ENCODE measurements around the gene EID2. TPM values are rescaled to one million over a fixed set of nuclear protein-coding genes. Genes with fewer than 3 reads are reported as not detected.

EID2 gene
- polyA plus RNA-seq, 1 of the 3 experiments (the other 2 are of a cell fraction), result 14.1 TPM

GRCh38 chr19:39492225-39492624 lies 47.7 kb downstream of the EID2 start (continued):
- TF ChIP-seq NFIC (IDR thresholded peaks at IDR 0.05; ENCODE audit: borderline replicate concordance) (no peak), MXI1 (IDR thresholded peaks at IDR 0.05; ENCODE audit: low read depth, low read length) (no peak), SMC3 (IDR thresholded peaks at IDR 0.05; ENCODE audit: low read depth, low read length) (no peak), EZH2phosphoT487 (IDR thresholded peaks at IDR 0.05; ENCODE audit: borderline replicate concordance, low read depth) (no peak), MEF2A (IDR thresholded peaks at IDR 0.05; ENCODE audit: borderline replicate concordance, low read depth) (no peak), EP300 (IDR thresholded peaks at IDR 0.05; ENCODE audit: borderline replicate concordance in 1 of 2, low read depth in 1 of 2, low read length in 1 of 2) (no peak), FOXM1 (IDR thresholded peaks at IDR 0.05; ENCODE audit: low read depth) (no peak), CHD2 (IDR thresholded peaks at IDR 0.05; ENCODE audit: low read length, partially characterized antibody) (no peak)

GRCh38 chr19:39489756-39490155 lies 50.2 kb downstream of the EID2 start:
- Histone ChIP-seq H2AFZ (ENCODE audit: low read depth) (no peak overlapping the region), H3K79me2 (ENCODE audit: insufficient read depth) (peaks cover 5% of the 10 kb centered on the region; the same call in 1 of the 2 replicates), H3K9me3 (no peaks in the 10 kb centered on the region), H3K9ac (no peak overlapping the region), H3K27me3 (ENCODE audit: insufficient read depth) (no peaks in the 10 kb centered on the region), H3K4me1 (ENCODE audit: control insufficient read depth in 1 of 2, insufficient read depth in 2 of 2, low read depth in 1 of 2, low read length in 1 of 2) (no peaks in the 10 kb centered on the region), H3K4me2 (no peak overlapping the region), H4K20me1 (ENCODE audit: insufficient read depth) (no peaks in the 10 kb centered on the region), H3F3A (replicated peaks; ENCODE audit: insufficient read depth) (peaks cover 3% of the 10 kb centered on the region), H3K27ac (ENCODE audit: low read depth in 2 of 2, low read length in 1 of 2) (no peak overlapping the region), H3K4me3 (ENCODE audit: low read depth in 2 of 2, low read length in 1 of 2) (no peak overlapping the region), H3K9me2 (no peaks in the 10 kb centered on the region), H3K36me3 (replicated peaks in 1 of 2; ENCODE audit: control insufficient read depth in 1 of 2, insufficient read depth in 2 of 2, low read length in 1 of 2) (peaks cover 4 to 38% of the 10 kb centered on the region in 2 experiments)
- no peak for TF ChIP-seq EZH2phosphoT487 (IDR thresholded peaks at IDR 0.05; ENCODE audit: borderline replicate concordance, low read depth)
- TF ChIP-seq TEAD4 (IDR thresholded peaks at IDR 0.05; ENCODE audit: borderline replicate concordance, insufficient read depth), result no peak
- TF ChIP-seq JUND (IDR thresholded peaks at IDR 0.05), result no peak
- TF ChIP-seq CHD2 (IDR thresholded peaks at IDR 0.05; ENCODE audit: low read length, partially characterized antibody), result no peak
- no peak for TF ChIP-seq USF1 (IDR thresholded peaks at IDR 0.05; ENCODE audit: borderline replicate concordance, low read depth)
- TF ChIP-seq FOXJ3 (CRISPR knock-in tag; IDR thresholded peaks at IDR 0.05), result no peak
- no peak for TF ChIP-seq YY1 (IDR thresholded peaks at IDR 0.05; ENCODE audit: low read depth)
- TF ChIP-seq MAX (IDR thresholded peaks at IDR 0.05; ENCODE audit: low read depth), result no peak
- no peak for TF ChIP-seq RAD21 (IDR thresholded peaks at IDR 0.05; ENCODE audit: low read length)
- ChIA-PET CTCF (interaction anchor here (1.0 to 1.5 kb wide), 2 partner anchors 15 to 43 kb away, joined by 6 read pairs; partner anchors contain the start of gene EID2B), POLR2A (no interaction called here)
- DNase-seq, result no peak
- 83% methylated on average over 7 of the region's 10 CpGs for WGBS (ENCODE audit: low lambda C conversion rate)

Small RNAs within 50 kb of the gene (small RNA-seq; reads per million reads assigned to genes)
- gene RPS29P24, result 0 reads per million in 7 experiments

Other genes starting within 250 kb of the EID2 start
- gene IFNL1, start 243.8 kb downstream of the EID2 start, polyA plus RNA-seq (2012; rRNA removed), result not detected in 2 replicates
- 0.80 and 2.7 TPM in 2 replicates for gene LRFN1, start 219.3 kb downstream of the EID2 start, polyA plus RNA-seq (2012; rRNA removed)
- 0.21 TPM in 1 of 2 replicates, not detected in the other for gene GMFG, start 204.1 kb downstream of the EID2 start, polyA plus RNA-seq (2012; rRNA removed)
- gene SAMD4B, start 197.7 kb downstream of the EID2 start, polyA plus RNA-seq (2012; rRNA removed), result 62.2 and 83.0 TPM in 2 replicates
- 57.6 and 65.3 TPM in 2 replicates for gene PAF1, start 149.1 kb downstream of the EID2 start, polyA plus RNA-seq (2012; rRNA removed)
- gene MED29, start 148.8 kb downstream of the EID2 start, polyA plus RNA-seq (2012; rRNA removed), result 32.0 and 33.1 TPM in 2 replicates
- gene ZFP36, start 133.3 kb downstream of the EID2 start, polyA plus RNA-seq (2012; rRNA removed), result 19.7 and 49.3 TPM in 2 replicates
- 13.6 and 13.8 TPM in 2 replicates for gene PLEKHG2, start 127.5 kb downstream of the EID2 start, polyA plus RNA-seq (2012; rRNA removed)
- 5,038 and 7,541 TPM in 2 replicates for gene RPS16, start 104.2 kb downstream of the EID2 start, polyA plus RNA-seq (2012; rRNA removed)
- 115 and 137 TPM in 2 replicates for gene SUPT5H, start 94.6 kb downstream of the EID2 start, polyA plus RNA-seq (2012; rRNA removed)
- 83.8 and 98.1 TPM in 2 replicates for gene TIMM50, start 59.3 kb downstream of the EID2 start, polyA plus RNA-seq (2012; rRNA removed)
- 4.7 and 4.8 TPM in 2 replicates for gene DLL3, start 41.2 kb downstream of the EID2 start, polyA plus RNA-seq (2012; rRNA removed)
- 0.08 and 0.11 TPM in 2 replicates for gene SELENOV, start 25.0 kb downstream of the EID2 start, polyA plus RNA-seq (2012; rRNA removed)
- 5.4 and 6.5 TPM in 2 replicates for gene EID2B, start 7.3 kb downstream of the EID2 start, polyA plus RNA-seq (2012; rRNA removed)
- not detected in 2 replicates for gene LGALS13, start 62.4 kb upstream of the EID2 start, polyA plus RNA-seq (2012; rRNA removed)
- not detected in 2 replicates for gene LGALS16, start 115.8 kb upstream of the EID2 start, polyA plus RNA-seq (2012; rRNA removed)
- gene LGALS14, start 164.3 kb upstream of the EID2 start, polyA plus RNA-seq (2012; rRNA removed), result not detected in 2 replicates
- not detected in 2 replicates for gene CLC, start 197.9 kb upstream of the EID2 start, polyA plus RNA-seq (2012; rRNA removed)
- gene LEUTX, start 238.7 kb upstream of the EID2 start, polyA plus RNA-seq (2012; rRNA removed), result not detected in 2 replicates